Mesangial cell (primary cell): ENCODE results near the gene CIITA. TPM values are rescaled to one million over a fixed set of nuclear protein-coding genes. Genes with fewer than 3 reads are reported as not detected.

Experiments used
- total RNA-seq: library from RNA; depleted of rRNA; stranded (reverse); fragments of >200 nt; gene quantifications from 2 replicates; pipeline ENCODE4 v1.2.3, GENCODE V29; 2015

CIITA gene
- total RNA-seq: 0.13 TPM in 1 of 2 replicates, not detected in the other

GRCh38 chr16:10876799-10877341, at the start of gene CIITA:
TSS of gene CIITA (plus strand) at chr16:10877202. CDS start at chr16:10877331, 129 bp downstream.

DNA sequence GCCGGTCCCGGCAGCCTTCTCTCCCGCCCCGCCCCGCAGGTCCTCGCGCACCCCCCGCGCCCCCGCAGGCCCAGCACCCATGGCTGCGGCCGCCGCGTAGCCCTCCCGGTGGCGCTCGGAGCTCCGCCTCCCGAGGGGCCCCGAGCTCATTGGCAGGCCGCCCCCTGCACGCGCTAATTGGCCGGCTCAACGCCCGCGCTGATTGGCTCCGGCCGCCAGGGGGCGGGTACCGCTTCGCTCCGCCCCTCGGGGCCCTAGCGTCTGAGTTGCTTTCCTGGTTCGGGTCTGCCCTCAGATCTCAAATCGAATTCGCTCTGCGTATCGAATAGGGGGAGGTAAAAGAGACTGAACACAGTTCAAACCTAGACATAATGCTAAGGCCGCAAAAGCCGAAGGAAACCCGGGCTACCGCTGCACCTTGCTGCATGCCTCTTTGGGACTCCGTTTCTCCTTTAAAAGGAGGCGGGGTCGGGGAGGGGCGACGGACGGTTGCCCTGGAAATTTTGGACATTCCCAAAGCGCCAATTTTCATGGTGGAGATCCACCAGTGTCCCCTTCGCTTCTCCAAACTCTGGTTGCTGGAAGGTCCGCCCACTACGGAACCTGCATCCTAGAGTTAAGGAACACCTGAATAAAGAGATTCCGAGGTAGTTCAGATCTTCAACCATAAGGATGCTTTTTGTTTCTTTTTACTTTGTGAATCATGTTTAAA, 65.5 kb downstream of the CIITA start, which contains the start of gene DEXI:
TSS of gene DEXI (minus strand) at position 117 of the 712 bp plus-strand sequence. CDS start 463 bp downstream, outside the sequence.

GRCh38 chr16:10944249-10945064, 67.5 kb downstream of the CIITA start, which contains the start of gene CLEC16A:
TSS of gene CLEC16A (plus strand) at chr16:10944564. CDS start at chr16:10944718, 154 bp downstream.

Other genes with a start within 250 kb of the CIITA start
- gene TEKT5, start 182.3 kb upstream of the CIITA start, total RNA-seq: 0.25 TPM in 1 of 2 replicates, not detected in the other
- 24.4 and 26.5 TPM in 2 replicates for gene NUBP1, start 133.4 kb upstream of the CIITA start, total RNA-seq
- gene TVP23A, start 58.4 kb upstream of the CIITA start, total RNA-seq: not detected in 2 replicates
- gene DEXI, start 65.3 kb downstream of the CIITA start, total RNA-seq: 56.5 and 59.5 TPM in 2 replicates
- gene CLEC16A, start 67.4 kb downstream of the CIITA start, total RNA-seq: 14.5 and 24.5 TPM in 2 replicates